KMS-11 (cell line): ENCODE results near the gene APOA4.

Experiments
- H2AFZ ChIP-seq: fragments of 200-600 bp; sonication (generic); 2 replicates; pipeline ENCODE4 v1.6.1; 2016; ENCODE audit warnings: antibody characterized with exemption, mixed run types, low read depth
- H3K27ac ChIP-seq: fragments of 200-600 bp; sonication (generic); 2 replicates; pipeline ENCODE4 v1.6.1; 2016; ENCODE audit warnings: mild to moderate bottlenecking, mixed run types
- H3K27me3 ChIP-seq: fragments of 200-600 bp; sonication (generic); 2 replicates; pipeline ENCODE4 v1.6.1; 2017; ENCODE audit warnings: mild to moderate bottlenecking, low read depth, mixed run types, moderate library complexity; ENCODE audit not compliant: insufficient read depth
- H3K36me3 ChIP-seq: fragments of 200-600 bp; sonication (generic); 2 replicates; pipeline ENCODE4 v1.6.1; 2017; ENCODE audit warnings: mild to moderate bottlenecking, mixed run types; ENCODE audit not compliant: insufficient read depth
- H3K4me1 ChIP-seq: fragments of 200-600 bp; sonication (generic); 2 replicates; pipeline ENCODE4 v1.6.1; 2016; ENCODE audit warnings: mild to moderate bottlenecking, low read depth, mixed run types; ENCODE audit not compliant: poor library complexity, severe bottlenecking
- H3K4me2 ChIP-seq: fragments of 200-600 bp; sonication (generic); 2 replicates; pipeline ENCODE4 v1.7.0; 2016; ENCODE audit warnings: mild to moderate bottlenecking, mixed run types
- H3K4me3 ChIP-seq: fragments of 200-600 bp; sonication (generic); IDR thresholded peaks from 2 replicates; pipeline ENCODE4 v1.6.1; 2017; ENCODE audit warnings: low read depth, low read length, mixed read lengths; ENCODE audit not compliant: insufficient read depth
- H3K79me2 ChIP-seq: fragments of 200-600 bp; sonication (generic); 2 replicates; pipeline ENCODE4 v1.6.1; 2016; ENCODE audit warnings: low read depth, mixed run types; ENCODE audit not compliant: insufficient read depth
- H3K9ac ChIP-seq: fragments of 200-600 bp; sonication (generic); 2 replicates; pipeline ENCODE4 v1.6.1; 2016; ENCODE audit warnings: mild to moderate bottlenecking, mixed run types
- H4K20me1 ChIP-seq: fragments of 200-600 bp; sonication (generic); 2 replicates; pipeline ENCODE4 v1.6.1; 2016; ENCODE audit warnings: mild to moderate bottlenecking, mixed run types; ENCODE audit not compliant: insufficient read depth
- CTCF ChIP-seq: fragments of 200-600 bp; sonication (generic); conservative IDR thresholded peaks from 2 replicates; pipeline ENCODE4 v1.6.1; 2017; ENCODE audit warnings: low read depth, mild to moderate bottlenecking, antibody characterized with exemption, low read length, moderate library complexity, mixed read lengths

APOA4 gene

GRCh38 chr11:116868066-116868465 is 45.0 kb upstream of the APOA4 start:
- Histone ChIP-seq H4K20me1 (no peaks in the 10 kb centered on the region), H2AFZ (no peak overlapping the region), H3K27me3 (no peaks in the 10 kb centered on the region), H3K4me3 (no peak overlapping the region), H3K4me1 (no peaks in the 10 kb centered on the region), H3K9ac (no peak overlapping the region), H3K4me2 (no peak overlapping the region), H3K27ac (no peak overlapping the region), H3K79me2 (no peaks in the 10 kb centered on the region), H3K36me3 (no peaks in the 10 kb centered on the region)
- no peak for TF ChIP-seq CTCF

GRCh38 chr11:116867619-116868018 is 44.5 kb upstream of the APOA4 start:
- H3K36me3 ChIP-seq, result no peaks in the 10 kb centered on the region

GRCh38 chr11:116866804-116867455 is 43.8 kb upstream of the APOA4 start:
- no peaks in the 10 kb centered on the region for H3K4me1 ChIP-seq
- H3K79me2 ChIP-seq, result no peaks in the 10 kb centered on the region
- H3K27me3 ChIP-seq, result no peaks in the 10 kb centered on the region
- no peaks in the 10 kb centered on the region for H3K36me3 ChIP-seq
- H2AFZ ChIP-seq, result no peak overlapping the region
- H3K9ac ChIP-seq, result no peak overlapping the region
- no peak overlapping the region for H3K27ac ChIP-seq
- no peak overlapping the region for H3K4me2 ChIP-seq
- no peak overlapping the region for H3K4me3 ChIP-seq
- TF ChIP-seq CTCF, result no peak
- H4K20me1 ChIP-seq, result no peaks in the 10 kb centered on the region

More at GRCh38 chr11:116867619-116868018, 44.5 kb upstream of the APOA4 start:
- H4K20me1 ChIP-seq, result no peaks in the 10 kb centered on the region
- H3K4me3 ChIP-seq, result no peak overlapping the region
- H3K27ac ChIP-seq, result no peak overlapping the region
- H3K4me1 ChIP-seq, result no peaks in the 10 kb centered on the region
- no peak overlapping the region for H2AFZ ChIP-seq
- no peak for TF ChIP-seq CTCF
- H3K27me3 ChIP-seq, result no peaks in the 10 kb centered on the region
- H3K9ac ChIP-seq, result no peak overlapping the region
- H3K79me2 ChIP-seq, result no peaks in the 10 kb centered on the region
- H3K4me2 ChIP-seq, result no peak overlapping the region

GRCh38 chr11:116865696-116866095 is 42.6 kb upstream of the APOA4 start:
- Histone ChIP-seq H3K27ac (no peak overlapping the region), H3K36me3 (no peaks in the 10 kb centered on the region), H3K9ac (no peak overlapping the region), H3K4me1 (no peaks in the 10 kb centered on the region), H3K27me3 (no peaks in the 10 kb centered on the region), H3K79me2 (no peaks in the 10 kb centered on the region), H4K20me1 (no peaks in the 10 kb centered on the region), H2AFZ (no peak overlapping the region), H3K4me3 (no peak overlapping the region), H3K4me2 (no peak overlapping the region)
- TF ChIP-seq CTCF, result no peak
